Left lung (tissue), 10 donors: ENCODE measurements around the gene AUTS2. TPM values are rescaled to one million over a fixed set of nuclear protein-coding genes. Genes with fewer than 3 reads are reported as not detected.

Experiments
- ATAC-seq: fragments of 200-7000 bp; cut with Tn5 transposase; one replicate; pipeline ENCODE4 v1.9.1; 2020; ENCODE audit warnings: moderate library complexity
- DNase-seq, 4 donors: peaks; one replicate each; pipeline ENCODE4 v3.0.0-alpha.2; 2013 to 2020
- H3K27ac ChIP-seq, 2 donors: fragments of 200-600 bp; sonication (generic) in 1 of 2; one replicate each; pipeline versions ENCODE4 v1.5.0 to v1.8.0; 2020 to 2021
- H3K27me3 ChIP-seq, 2 donors: fragments of 200-600 bp; sonication (generic) in 1 of 2; one replicate each; pipeline versions ENCODE4 v1.5.0 to v1.8.0; 2020 to 2021
- H3K36me3 ChIP-seq, 2 donors: fragments of 200-600 bp; sonication (generic) in 1 of 2; one replicate each; pipeline versions ENCODE4 v1.5.0 to v1.8.0; 2020 to 2021
- H3K4me1 ChIP-seq, 2 donors: fragments of 200-600 bp; one replicate each; pipeline ENCODE4 v1.8.0; 2021
- H3K4me3 ChIP-seq, 2 donors: fragments of 200-600 bp; sonication (generic) in 1 of 2; one replicate each; pipeline versions ENCODE4 v1.5.0 to v1.8.0; 2020 to 2021; ENCODE audit warnings: mild to moderate bottlenecking in 1 of 2
- H3K9me3 ChIP-seq, 2 donors: fragments of 200-600 bp; sonication (generic) in 1 of 2; one replicate each; pipeline versions ENCODE4 v1.5.0 to v1.8.0; 2020 to 2021
- CTCF ChIP-seq, 2 donors: fragments of 200-600 bp; sonication (generic) in 1 of 2; IDR thresholded peaks; one replicate each; pipeline versions ENCODE4 v1.5.0 to v1.8.0; 2021; ENCODE audit warnings: antibody characterized with exemption in 2 of 2
- intact Hi-C, 2 donors: fragments of 100-400 bp; cut with DNase I; formaldehyde crosslinking; loops; one replicate each; pipeline versions ENCODE4 v1.11.2 to v1.14.2; 2022
- polyA plus RNA-seq, 6 donors: library from polyadenylated mRNA; unstranded; fragments of 120-200 nt; gene quantifications; one replicate each; pipeline ENCODE4 v1.2.1, GENCODE V29; 2013; ENCODE audit not compliant: insufficient read length in 6 of 6
- total RNA-seq, 2 donors: library from RNA; stranded (reverse); fragmentation: NEBNext Ultra II Directional; extraction: Animal tissue kit (Norgen Biotek cat#: 25700); gene quantifications; one replicate each; pipeline ENCODE4 v1.2.1, GENCODE V29; 2021
- donor health status: DM: no; HTN: yes; CAD: no.
- donor health status: DM: no; HTN: no; CAD: no.

AUTS2 gene
- total and polyA plus RNA-seq, 8 donors = 40.4 to 119 (median 103) TPM

GRCh38 chr7:70571403-70571934, 973.2 kb downstream of the AUTS2 start:
- Histone ChIP-seq H3K4me1 (no peaks in the 10 kb centered on the region), H3K27me3 (no peaks in the 10 kb centered on the region), H3K4me3 (no peak overlapping the region), H3K9me3 (no peaks in the 10 kb centered on the region), H3K36me3 (no peaks in the 10 kb centered on the region), H3K27ac (no peak overlapping the region)
- ATAC-seq = peak; percentile 63
- intact Hi-C loops = no loop called here
- TF ChIP-seq CTCF (IDR thresholded peaks at IDR 0.05) = no peak
- no peak for DNase-seq

DNA sequence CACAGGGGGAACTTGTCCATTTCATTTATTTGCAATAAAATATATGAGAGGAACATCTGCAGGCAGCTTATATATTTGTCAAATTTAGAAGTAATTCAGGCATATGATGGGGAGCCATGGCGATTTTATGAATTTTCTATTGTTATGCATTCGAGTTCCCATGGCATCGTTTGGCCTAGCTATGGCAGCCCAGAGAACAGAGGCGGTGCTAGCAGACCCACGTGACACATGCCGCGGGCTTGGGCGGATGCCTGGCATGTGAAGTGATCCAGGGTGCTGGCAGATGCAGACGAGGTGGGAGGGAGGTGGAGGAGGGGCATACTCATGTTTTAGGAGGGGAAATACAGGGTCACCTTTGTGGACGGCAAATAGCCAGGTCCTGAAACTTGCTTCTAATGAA, 973.7 kb downstream of the AUTS2 start:
- no peaks in the 10 kb centered on the region for H3K4me1 ChIP-seq
- no peak overlapping the region for H3K27ac ChIP-seq
- no peak overlapping the region for H3K4me3 ChIP-seq
- ATAC-seq (no peak), DNase-seq (no peak)
- no peaks in the 10 kb centered on the region for H3K9me3 ChIP-seq
- no peak for TF ChIP-seq CTCF (IDR thresholded peaks at IDR 0.05)
- intact Hi-C loops = no loop called here
- H3K36me3 ChIP-seq = no peaks in the 10 kb centered on the region
- H3K27me3 ChIP-seq = no peaks in the 10 kb centered on the region

DNA sequence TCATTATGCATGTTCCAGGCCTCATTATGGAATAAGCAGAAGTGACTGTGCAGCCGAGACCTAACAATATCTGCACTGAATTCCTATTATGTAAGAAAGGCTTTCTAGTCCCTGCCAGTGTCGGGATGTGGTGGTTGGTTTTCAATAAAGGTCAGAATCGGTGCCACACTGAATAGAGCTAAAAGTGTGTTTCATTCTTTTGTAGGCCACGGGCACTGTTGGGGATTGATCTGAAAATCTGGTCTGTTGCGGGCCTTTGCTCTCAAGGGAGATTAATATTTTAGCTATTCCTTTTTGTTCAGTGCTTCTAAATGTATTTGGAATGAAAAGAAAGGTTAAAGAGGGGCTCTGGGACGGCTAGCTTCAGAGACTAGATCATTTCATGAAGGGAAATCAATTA, 974.3 kb downstream of the AUTS2 start:
- ATAC-seq = no peak
- intact Hi-C loops = no loop called here
- Histone ChIP-seq H3K27ac (no peak overlapping the region), H3K27me3 (no peaks in the 10 kb centered on the region), H3K36me3 (no peaks in the 10 kb centered on the region), H3K4me3 (no peak overlapping the region), H3K4me1 (no peaks in the 10 kb centered on the region), H3K9me3 (no peaks in the 10 kb centered on the region)
- no peak for TF ChIP-seq CTCF (IDR thresholded peaks at IDR 0.05)
- no peak for DNase-seq

GRCh38 chr7:70573071-70573661, 974.9 kb downstream of the AUTS2 start:
- Histone ChIP-seq H3K4me3 (no peak overlapping the region), H3K4me1 (no peaks in the 10 kb centered on the region), H3K9me3 (no peaks in the 10 kb centered on the region), H3K27ac (no peak overlapping the region), H3K27me3 (no peaks in the 10 kb centered on the region), H3K36me3 (no peaks in the 10 kb centered on the region)
- no peak for TF ChIP-seq CTCF (IDR thresholded peaks at IDR 0.05)
- intact Hi-C loops = no loop called here
- DNase-seq (no peak), ATAC-seq (no peak)

GRCh38 chr7:70573696-70574095, 975.4 kb downstream of the AUTS2 start:
- no peak for TF ChIP-seq CTCF (IDR thresholded peaks at IDR 0.05)
- DNase-seq (no peak), ATAC-seq (no peak)
- intact Hi-C loops = no loop called here
- H3K4me3 ChIP-seq = no peak overlapping the region
- no peaks in the 10 kb centered on the region for H3K4me1 ChIP-seq
- no peaks in the 10 kb centered on the region for H3K27me3 ChIP-seq
- no peaks in the 10 kb centered on the region for H3K36me3 ChIP-seq
- H3K9me3 ChIP-seq = no peaks in the 10 kb centered on the region
- no peak overlapping the region for H3K27ac ChIP-seq
